Amniotic stem cell (primary cell): Measurements from ENCODE around the gene E2F8.
A peak's percentile ranks its signal among the peaks of the same experiment; 100 is the strongest.
"Not testable (repeated sequence)": the region's sequence is repeated elsewhere in the genome, so short reads cannot be mapped to it uniquely, and the experiment has no call there.

Experiments
- DNase-seq: peaks from one replicate; lab custom pipeline; 2025; lab: John Stamatoyannopoulos, UW

Gene E2F8

GRCh38 chr11:19240420-19241259, at the start of gene E2F8:
E2F8 (minus strand) TSS chr11:19240945; CDS start chr11:19240121, 824 bp downstream.
- peak; percentile 92 for DNase-seq

GRCh38 chr11:19290356-19290755, 49.6 kb upstream of the E2F8 start:
- no peak for DNase-seq

- no peak for DNase-seq
Observed at GRCh38 chr11:19288256-19288655, 47.5 kb upstream of the E2F8 start.

GRCh38 chr11:19286411-19286810, 45.7 kb upstream of the E2F8 start:
- DNase-seq, result no peak

GRCh38 chr11:19284881-19285280, 44.1 kb upstream of the E2F8 start:
- no peak for DNase-seq

- no peak for DNase-seq
Observed at GRCh38 chr11:19283991-19284390, 43.2 kb upstream of the E2F8 start.

- DNase-seq, result no peak
Observed at GRCh38 chr11:19281555-19281954, 40.8 kb upstream of the E2F8 start.

GRCh38 chr11:19281041-19281440, 40.3 kb upstream of the E2F8 start:
- no peak for DNase-seq

- DNase-seq, result no peak
Observed at GRCh38 chr11:19279451-19279850, 38.7 kb upstream of the E2F8 start.

- DNase-seq, result no peak
Observed at GRCh38 chr11:19276859-19277808, 36.4 kb upstream of the E2F8 start.

GRCh38 chr11:19275496-19275895, 34.8 kb upstream of the E2F8 start:
- DNase-seq, result no peak

GRCh38 chr11:19273219-19273618, 32.5 kb upstream of the E2F8 start:
- DNase-seq, result not testable (repeated sequence)

- no peak for DNase-seq
Observed at GRCh38 chr11:19268909-19269308, 28.2 kb upstream of the E2F8 start.

GRCh38 chr11:19267567-19267966, 26.8 kb upstream of the E2F8 start:
- DNase-seq, result no peak

GRCh38 chr11:19263333-19263732, 22.6 kb upstream of the E2F8 start:
- DNase-seq, result no peak

GRCh38 chr11:19259487-19260345, 19.0 kb upstream of the E2F8 start:
- DNase-seq, result peak; percentile 19

- DNase-seq, result no peak
Observed at GRCh38 chr11:19258641-19259230, 18.0 kb upstream of the E2F8 start.

- DNase-seq, result not testable (repeated sequence)
Observed at GRCh38 chr11:19254441-19254840, 13.7 kb upstream of the E2F8 start.

GRCh38 chr11:19253817-19254216, 13.1 kb upstream of the E2F8 start:
- DNase-seq, result no peak

GRCh38 chr11:19253153-19253745, 12.5 kb upstream of the E2F8 start:
- DNase-seq, result no peak
